Activated CD8-positive, alpha-beta T cell treated with anti-CD3 and anti-CD28 coated beads for 36 hours (primary cell): ENCODE measurements around the gene TMEM141. TPM values are rescaled to one million over a fixed set of nuclear protein-coding genes. Genes with fewer than 3 reads are reported as not detected.

Experiments
- ATAC-seq: fragments of 200-7000 bp; cut with Tn5 transposase; one replicate; pipeline ENCODE4 v1.10.0; 2021; ENCODE audit warnings: mild to moderate bottlenecking, moderate library complexity
- CTCF ChIA-PET: fragments of 350-600 bp; sonication (Branson Sonifier 250); formaldehyde crosslinking; loops from one replicate; lab custom pipeline; 2021; ENCODE audit warnings: antibody characterized with exemption; lab: Charles Lee
- POLR2A ChIA-PET: fragments of 350-600 bp; sonication (Branson Sonifier 250); formaldehyde crosslinking; loops from one replicate; lab custom pipeline; 2021; ENCODE audit warnings: antibody characterized with exemption; lab: Charles Lee
- DNase-seq: peaks from one replicate; pipeline ENCODE4 v3.0.0-alpha.2; 2020
- H3K27ac Mint-ChIP-seq: one replicate; pipeline ENCODE4 v1.8.0; 2021; ENCODE audit warnings: mild to moderate bottlenecking, mixed read lengths
- H3K27me3 Mint-ChIP-seq: one replicate; pipeline ENCODE4 v1.8.0; 2021; ENCODE audit warnings: mixed read lengths
- H3K36me3 Mint-ChIP-seq: one replicate; pipeline ENCODE4 v1.8.0; 2021; ENCODE audit warnings: low read depth, mixed read lengths
- H3K4me1 Mint-ChIP-seq: one replicate; pipeline ENCODE4 v1.8.0; 2021; ENCODE audit warnings: low read depth, mixed read lengths
- H3K4me3 Mint-ChIP-seq: one replicate; pipeline ENCODE4 v1.8.0; 2021; ENCODE audit warnings: mild to moderate bottlenecking, moderate library complexity, mixed read lengths
- H3K9me3 Mint-ChIP-seq: one replicate; pipeline ENCODE4 v1.8.0; 2021; ENCODE audit warnings: mixed read lengths
- intact Hi-C: fragments of 100-400 bp; cut with micrococcal nuclease; formaldehyde crosslinking; loops from one replicate; pipeline ENCODE4 v1.10.0; 2022
- total RNA-seq, 2 experiments: library from RNA; stranded (reverse); gene quantifications; one replicate each; pipeline ENCODE4 v1.2.3, GENCODE V29; 2021
- TF ChIP-seq, protein P1 (sequence below): fragments of 200-600 bp; IDR thresholded peaks from one replicate; pipeline ENCODE4 v1.8.0; 2022; ENCODE audit warnings: antibody characterized with exemption, mild to moderate bottlenecking

TMEM141 gene
- total RNA-seq, 2 experiments from 2014 or later, result 50.6 to 51.1 TPM

DNA sequence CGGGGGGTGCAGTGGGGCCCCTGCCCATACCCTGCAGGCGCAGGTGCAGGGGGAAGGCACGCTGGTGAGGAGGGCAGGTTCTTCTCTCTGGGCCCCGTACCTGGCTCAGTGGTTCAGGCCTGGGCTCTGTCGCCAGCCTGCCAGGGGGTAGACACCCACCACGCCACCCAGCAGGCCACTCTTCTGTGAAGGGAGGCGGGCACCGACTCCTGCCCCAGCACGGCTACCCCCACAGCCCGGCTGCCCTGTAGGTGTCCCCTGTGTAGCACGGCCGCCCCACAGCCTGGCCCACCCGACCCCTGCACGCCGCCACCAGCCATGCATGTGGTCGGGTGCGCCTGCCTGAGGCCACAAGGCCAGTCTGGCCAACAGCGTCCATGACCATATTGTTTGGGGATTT, 44.5 kb upstream of the TMEM141 start:
- Mint-ChIP-seq H3K27me3 (peaks cover 3% of the 10 kb centered on the region), H3K9me3 (peaks cover 11% of the 10 kb centered on the region), H3K27ac (no peak overlapping the region), H3K4me3 (no peak overlapping the region), H3K36me3 (peaks cover 3% of the 10 kb centered on the region), H3K4me1 (peaks cover 12% of the 10 kb centered on the region)
- intact Hi-C loops, result loop anchor here (10.0 kb wide), 1 partner anchor 58 kb away; the partner anchor contains the start of gene RABL6
- POLR2A ChIA-PET, result no interaction called here
- CTCF ChIA-PET, result no interaction called here
- TF ChIP-seq, protein P1, sequence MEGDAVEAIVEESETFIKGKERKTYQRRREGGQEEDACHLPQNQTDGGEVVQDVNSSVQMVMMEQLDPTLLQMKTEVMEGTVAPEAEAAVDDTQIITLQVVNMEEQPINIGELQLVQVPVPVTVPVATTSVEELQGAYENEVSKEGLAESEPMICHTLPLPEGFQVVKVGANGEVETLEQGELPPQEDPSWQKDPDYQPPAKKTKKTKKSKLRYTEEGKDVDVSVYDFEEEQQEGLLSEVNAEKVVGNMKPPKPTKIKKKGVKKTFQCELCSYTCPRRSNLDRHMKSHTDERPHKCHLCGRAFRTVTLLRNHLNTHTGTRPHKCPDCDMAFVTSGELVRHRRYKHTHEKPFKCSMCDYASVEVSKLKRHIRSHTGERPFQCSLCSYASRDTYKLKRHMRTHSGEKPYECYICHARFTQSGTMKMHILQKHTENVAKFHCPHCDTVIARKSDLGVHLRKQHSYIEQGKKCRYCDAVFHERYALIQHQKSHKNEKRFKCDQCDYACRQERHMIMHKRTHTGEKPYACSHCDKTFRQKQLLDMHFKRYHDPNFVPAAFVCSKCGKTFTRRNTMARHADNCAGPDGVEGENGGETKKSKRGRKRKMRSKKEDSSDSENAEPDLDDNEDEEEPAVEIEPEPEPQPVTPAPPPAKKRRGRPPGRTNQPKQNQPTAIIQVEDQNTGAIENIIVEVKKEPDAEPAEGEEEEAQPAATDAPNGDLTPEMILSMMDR, result no peak
- ATAC-seq (no peak), DNase-seq (no peak)

DNA sequence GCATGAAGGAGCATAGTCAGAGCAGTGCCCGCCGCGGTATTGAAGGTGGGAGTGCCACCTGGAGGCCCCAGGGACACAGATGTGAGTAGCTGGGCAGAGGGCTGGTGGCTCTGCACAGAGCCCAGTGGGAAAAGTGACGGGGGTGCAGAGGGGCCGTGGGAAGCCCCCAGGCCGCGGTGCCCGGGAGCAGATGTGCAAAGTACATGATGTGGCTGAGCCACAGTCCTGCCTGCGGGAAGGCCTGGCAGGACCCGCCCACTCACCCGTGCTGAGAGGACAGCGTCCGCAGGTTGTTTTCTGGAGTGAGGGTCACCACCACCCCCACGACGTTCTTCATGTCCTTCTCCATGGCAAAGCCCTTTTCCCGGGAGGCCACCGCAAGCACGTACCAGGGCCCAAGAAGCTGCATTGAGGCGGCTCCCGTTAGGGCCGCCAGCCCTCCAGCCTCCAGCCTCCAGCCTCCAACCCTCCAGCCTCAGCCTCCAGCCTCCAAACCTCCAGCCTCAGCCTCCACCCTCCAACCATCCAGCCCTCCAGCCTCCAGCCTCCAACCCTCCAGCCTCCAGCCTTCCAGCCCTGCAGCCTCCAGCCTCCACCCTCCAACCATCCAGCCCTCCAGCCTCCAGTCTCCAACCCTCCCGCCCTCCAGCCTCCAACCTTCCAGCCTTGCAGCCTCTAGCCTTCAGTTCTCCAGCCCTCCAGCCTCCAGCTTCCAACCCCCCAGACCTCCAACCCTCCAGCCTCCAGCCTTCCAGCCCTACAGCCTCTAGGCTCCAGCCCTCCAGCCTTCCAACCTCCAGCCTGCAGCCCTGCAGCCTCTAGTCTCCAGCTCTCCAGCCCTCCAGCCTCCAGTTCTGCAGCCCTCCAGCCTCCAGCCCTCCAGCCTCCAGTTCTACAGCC, 43.7 kb upstream of the TMEM141 start:
- CTCF ChIA-PET, result no interaction called here
- no peak overlapping the region for H3K4me3 Mint-ChIP-seq
- TF ChIP-seq, protein P1, result no peak
- POLR2A ChIA-PET, result interaction anchor here (0.7 to 0.9 kb wide), 2 partner anchors 19 to 826 kb away, joined by 5 read pairs; no protein-coding TSS in a partner anchor
- peaks cover 7% of the 10 kb centered on the region for H3K36me3 Mint-ChIP-seq
- H3K4me1 Mint-ChIP-seq, result peaks cover 8% of the 10 kb centered on the region
- no peak for DNase-seq
- intact Hi-C loops, result loop anchor here (10.0 kb wide), 1 partner anchor 57 kb away; the partner anchor contains the start of gene RABL6
- H3K27ac Mint-ChIP-seq, result no peak overlapping the region
- peaks cover 18% of the 10 kb centered on the region for H3K9me3 Mint-ChIP-seq
- ATAC-seq, result no peak
- H3K27me3 Mint-ChIP-seq, result peaks cover 4% of the 10 kb centered on the region

DNA sequence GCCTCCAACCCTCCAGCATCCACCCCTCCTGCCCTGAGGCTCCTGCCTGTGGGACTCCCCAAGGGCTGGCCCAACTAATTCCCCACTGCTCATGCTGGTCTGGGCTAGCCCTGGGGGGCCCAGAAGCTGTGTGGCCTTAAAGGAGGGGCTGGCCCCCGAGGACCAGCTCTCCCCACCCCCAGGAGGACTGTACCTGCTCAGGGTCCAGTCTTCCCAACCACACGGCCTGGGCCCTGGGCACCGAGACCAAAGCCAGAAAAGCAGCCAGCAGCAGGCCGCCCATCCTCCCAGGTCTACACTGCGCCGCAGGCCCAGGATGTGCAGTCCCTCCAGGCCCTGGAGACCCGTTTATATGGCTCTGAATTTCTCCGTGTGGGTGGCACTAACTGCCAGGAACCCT, 42.9 kb upstream of the TMEM141 start, which contains the start of gene LCN6:
LCN6 (minus strand) TSS at position 325 of the 400 bp plus-strand sequence; CDS start at position 283, 42 bp downstream.
- CTCF ChIA-PET, result no interaction called here
- intact Hi-C loops, result loop anchor here (10.0 kb wide), 1 partner anchor 57 kb away; the partner anchor contains the start of gene RABL6
- Mint-ChIP-seq H3K36me3 (peaks cover 7% of the 10 kb centered on the region), H3K9me3 (peaks cover 25% of the 10 kb centered on the region), H3K27me3 (peaks cover 5% of the 10 kb centered on the region), H3K27ac (no peak within 1 kb of the TSS), H3K4me3 (no peak within 1 kb of the TSS), H3K4me1 (peaks cover 8% of the 10 kb centered on the region)
- TF ChIP-seq, protein P1, result no peak
- ATAC-seq, result no peak
- POLR2A ChIA-PET, result interaction anchor here (2.3 kb wide), 1 partner anchor 20 kb away, joined by 10 read pairs; no protein-coding TSS in a partner anchor
- no peak for DNase-seq

DNA sequence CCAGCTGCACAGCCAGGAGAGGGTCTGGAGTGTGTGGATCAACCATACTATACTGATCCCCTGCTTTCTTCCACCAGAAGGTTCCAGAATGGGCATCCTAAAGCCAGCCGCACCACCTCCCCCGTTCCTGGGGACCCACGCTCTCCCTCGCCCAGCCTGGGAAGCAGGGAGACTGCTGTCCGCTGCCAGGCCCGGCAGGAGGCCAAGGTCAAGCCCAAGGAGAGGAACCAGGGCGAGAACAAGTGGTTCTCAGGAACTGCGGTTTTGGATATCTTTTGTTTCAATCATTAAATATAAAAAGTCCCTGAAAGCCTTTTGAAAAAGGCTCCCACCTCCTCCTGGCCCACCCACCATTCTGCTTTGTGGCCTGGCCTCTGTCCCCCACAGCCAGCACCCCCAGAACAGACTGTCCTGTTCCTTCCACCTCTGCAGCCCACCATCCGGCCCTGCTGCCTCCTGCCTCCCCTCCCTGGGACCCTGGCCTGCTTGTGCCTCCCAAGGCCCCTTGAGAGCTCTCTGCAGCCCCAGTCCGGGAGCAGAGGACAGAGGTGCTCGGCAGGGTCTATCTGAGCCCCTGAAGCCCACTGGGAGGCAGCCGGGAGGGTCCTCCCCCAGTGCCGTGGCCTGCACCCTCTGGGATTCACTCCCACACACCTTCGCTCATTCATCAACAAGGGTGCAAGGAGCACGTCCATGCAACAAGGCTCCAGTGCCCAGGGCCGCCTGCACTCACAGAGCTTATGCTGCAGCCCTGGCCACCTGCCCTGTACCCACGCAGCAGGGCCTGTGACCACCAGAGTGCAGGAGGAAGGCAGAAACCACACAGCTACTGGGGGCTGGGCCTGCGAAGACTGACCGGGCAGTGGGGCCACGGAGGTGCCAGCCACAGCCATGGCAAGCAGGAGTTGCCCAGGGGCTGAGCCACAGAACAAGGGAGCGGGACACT, 42.2 kb upstream of the TMEM141 start:
- peaks cover 25% of the 10 kb centered on the region for H3K9me3 Mint-ChIP-seq
- peaks cover 5% of the 10 kb centered on the region for H3K27me3 Mint-ChIP-seq
- DNase-seq, result no peak
- peaks cover 7% of the 10 kb centered on the region for H3K36me3 Mint-ChIP-seq
- POLR2A ChIA-PET, result interaction anchor here (2.3 kb wide), 1 partner anchor 21 kb away, joined by 10 read pairs; no protein-coding TSS in a partner anchor
- ATAC-seq, result no peak
- H3K4me3 Mint-ChIP-seq, result no peak overlapping the region
- H3K4me1 Mint-ChIP-seq, result peaks cover 8% of the 10 kb centered on the region
- TF ChIP-seq, protein P1, result no peak
- intact Hi-C loops, result loop anchor here (10.0 kb wide), 1 partner anchor 56 kb away; the partner anchor contains the start of gene RABL6
- no peak overlapping the region for H3K27ac Mint-ChIP-seq
- CTCF ChIA-PET, result interaction anchor here (1.7 kb wide), 1 partner anchor 7 kb away, joined by 5 read pairs; no protein-coding TSS in a partner anchor
